Suprapubic skin (tissue), 4 donors: ENCODE results near the gene SVOP. TPM values are rescaled to one million over a fixed set of nuclear protein-coding genes. Genes with fewer than 3 reads are reported as not detected.
"Not testable (repeated sequence)": the region's sequence is repeated elsewhere in the genome, so short reads cannot be mapped to it uniquely, and the experiment has no call there.

Experiments
- DNase-seq, 2 donors: peaks; one replicate each; pipeline ENCODE4 v3.0.0-alpha.2; 2019; ENCODE audit warnings: low spot score in 2 of 2
- H3K27ac ChIP-seq: fragments of 200-600 bp; sonication (generic); one replicate; pipeline ENCODE4 v1.5.1; 2019
- H3K27me3 ChIP-seq: fragments of 200-600 bp; sonication (generic); one replicate; pipeline ENCODE4 v1.5.1; 2019
- H3K36me3 ChIP-seq: fragments of 200-600 bp; sonication (generic); one replicate; pipeline ENCODE4 v1.5.1; 2019
- H3K4me1 ChIP-seq: fragments of 200-600 bp; sonication (generic); one replicate; pipeline ENCODE4 v1.5.1; 2019
- H3K4me3 ChIP-seq: fragments of 200-600 bp; sonication (generic); one replicate; pipeline ENCODE4 v1.5.1; 2019; ENCODE audit warnings: mild to moderate bottlenecking
- H3K9me3 ChIP-seq: fragments of 200-600 bp; sonication (generic); one replicate; pipeline ENCODE4 v1.5.1; 2019
- EP300 ChIP-seq: sonication (generic); formaldehyde crosslinking; IDR thresholded peaks from one replicate; pipeline ENCODE4 v1.6.1; 2017; ENCODE audit warnings: antibody characterized with exemption
- POLR2A ChIP-seq, 2 donors: fragments of 450-650 bp; IDR thresholded peaks; one replicate each; pipeline ENCODE4 v1.6.1; 2017; ENCODE audit warnings: antibody characterized with exemption in 2 of 2, mild to moderate bottlenecking in 2 of 2, moderate library complexity in 2 of 2
- POLR2AphosphoS5 ChIP-seq, 3 donors: sonication (generic); formaldehyde crosslinking; IDR thresholded peaks; one replicate each; pipeline ENCODE4 v1.6.1; 2017; ENCODE audit warnings: antibody characterized with exemption in 3 of 3
- WGBS: methylation state at CpG from one replicate; pipeline ENCODE4 v1.1.5; 2018; 5-methylcytosine and 5-hydroxymethylcytosine counted together
- total RNA-seq, 4 donors: library from RNA; depleted of rRNA; stranded (reverse); fragments of >200 nt; gene quantifications; one replicate each; pipeline ENCODE4 v1.1.0, GENCODE V29; 2016
- TF ChIP-seq, protein P1 (sequence below), 2 donors: fragments of 200-600 bp in 1 of 2; fragments of 450-650 bp in 1 of 2; sonication (generic) in 1 of 2; IDR thresholded peaks; one replicate each; pipeline ENCODE4 v1.5.1; 2016 to 2019; ENCODE audit warnings: antibody characterized with exemption in 2 of 2, mild to moderate bottlenecking in 1 of 2, moderate library complexity in 1 of 2

Gene SVOP
- total RNA-seq, 4 donors from 2014 or later: not detected

DNA sequence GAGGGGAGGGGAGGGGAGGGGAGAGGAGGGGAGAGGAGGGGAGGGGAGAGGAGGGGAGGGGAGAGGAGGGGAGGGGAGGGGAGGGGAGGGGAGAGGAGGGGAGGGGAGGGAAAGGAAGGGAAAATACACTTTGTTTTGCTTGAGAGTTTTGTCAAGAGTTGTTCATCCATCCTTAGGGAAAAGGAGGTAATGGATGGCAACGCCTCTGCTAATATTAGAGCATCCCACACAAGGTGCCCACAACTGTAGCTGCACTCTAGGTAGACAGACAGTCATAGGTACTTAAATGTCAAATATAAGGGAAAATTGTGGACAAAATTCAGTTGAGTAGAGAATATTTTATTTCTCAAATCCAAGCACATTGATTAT lies 161.0 kb downstream of the SVOP start:
- DNase-seq: no peak
- 71% methylated on average over 1 of the region's 1 CpG for WGBS
- Histone ChIP-seq H3K36me3 (no peaks in the 10 kb centered on the region), H3K4me3 (no peak overlapping the region), H3K9me3 (no peaks in the 10 kb centered on the region), H3K27ac (no peak overlapping the region), H3K4me1 (peaks cover 34% of the 10 kb centered on the region), H3K27me3 (no peaks in the 10 kb centered on the region)
- TF ChIP-seq, protein P1, sequence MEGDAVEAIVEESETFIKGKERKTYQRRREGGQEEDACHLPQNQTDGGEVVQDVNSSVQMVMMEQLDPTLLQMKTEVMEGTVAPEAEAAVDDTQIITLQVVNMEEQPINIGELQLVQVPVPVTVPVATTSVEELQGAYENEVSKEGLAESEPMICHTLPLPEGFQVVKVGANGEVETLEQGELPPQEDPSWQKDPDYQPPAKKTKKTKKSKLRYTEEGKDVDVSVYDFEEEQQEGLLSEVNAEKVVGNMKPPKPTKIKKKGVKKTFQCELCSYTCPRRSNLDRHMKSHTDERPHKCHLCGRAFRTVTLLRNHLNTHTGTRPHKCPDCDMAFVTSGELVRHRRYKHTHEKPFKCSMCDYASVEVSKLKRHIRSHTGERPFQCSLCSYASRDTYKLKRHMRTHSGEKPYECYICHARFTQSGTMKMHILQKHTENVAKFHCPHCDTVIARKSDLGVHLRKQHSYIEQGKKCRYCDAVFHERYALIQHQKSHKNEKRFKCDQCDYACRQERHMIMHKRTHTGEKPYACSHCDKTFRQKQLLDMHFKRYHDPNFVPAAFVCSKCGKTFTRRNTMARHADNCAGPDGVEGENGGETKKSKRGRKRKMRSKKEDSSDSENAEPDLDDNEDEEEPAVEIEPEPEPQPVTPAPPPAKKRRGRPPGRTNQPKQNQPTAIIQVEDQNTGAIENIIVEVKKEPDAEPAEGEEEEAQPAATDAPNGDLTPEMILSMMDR (IDR thresholded peaks at IDR 0.05): no peak
- no peak for TF ChIP-seq EP300

DNA sequence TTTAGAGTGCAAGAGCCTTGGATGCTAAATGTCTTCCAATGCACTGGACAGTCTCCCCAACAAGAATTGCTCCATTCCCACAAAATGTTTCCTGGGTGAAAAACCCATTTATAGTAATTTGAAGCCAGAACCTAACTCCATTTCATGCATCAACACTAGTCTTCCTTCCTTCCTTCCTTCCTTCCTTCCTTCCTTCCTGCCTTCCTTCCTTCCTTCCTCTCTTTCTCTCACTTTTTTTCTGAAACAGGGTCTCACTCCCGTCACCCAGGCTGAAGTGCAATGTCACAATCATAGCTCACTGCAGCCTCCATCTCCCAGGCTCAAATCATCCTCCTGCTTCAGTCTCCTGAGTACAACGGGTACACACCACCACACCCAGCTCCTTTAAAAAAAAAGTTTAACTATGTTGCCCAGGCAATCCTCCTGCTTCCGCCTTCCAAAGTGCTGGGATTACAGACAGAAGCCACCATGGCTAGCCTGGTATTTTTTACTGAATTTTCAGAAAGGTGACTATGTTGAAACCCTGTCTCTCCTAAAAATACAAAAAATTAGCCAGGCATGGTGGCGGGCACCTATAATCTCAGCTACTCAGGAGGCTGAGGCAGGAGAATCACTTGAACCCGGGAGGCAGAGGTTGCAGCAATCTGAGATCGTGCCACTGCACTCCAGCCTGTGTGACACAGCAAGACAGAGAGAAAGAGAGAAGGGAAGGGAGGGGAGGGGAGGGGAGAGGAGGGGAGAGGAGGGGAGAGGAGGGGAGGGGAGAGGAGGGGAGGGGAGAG lies 161.5 kb downstream of the SVOP start:
- H3K27ac ChIP-seq, H3K27me3 ChIP-seq, DNase-seq, H3K9me3 ChIP-seq, H3K4me3 ChIP-seq, H3K36me3 ChIP-seq: not testable (repeated sequence)
- 48% methylated on average over 6 of the region's 6 CpGs for WGBS
- peaks cover 40% of the 10 kb centered on the region for H3K4me1 ChIP-seq

DNA sequence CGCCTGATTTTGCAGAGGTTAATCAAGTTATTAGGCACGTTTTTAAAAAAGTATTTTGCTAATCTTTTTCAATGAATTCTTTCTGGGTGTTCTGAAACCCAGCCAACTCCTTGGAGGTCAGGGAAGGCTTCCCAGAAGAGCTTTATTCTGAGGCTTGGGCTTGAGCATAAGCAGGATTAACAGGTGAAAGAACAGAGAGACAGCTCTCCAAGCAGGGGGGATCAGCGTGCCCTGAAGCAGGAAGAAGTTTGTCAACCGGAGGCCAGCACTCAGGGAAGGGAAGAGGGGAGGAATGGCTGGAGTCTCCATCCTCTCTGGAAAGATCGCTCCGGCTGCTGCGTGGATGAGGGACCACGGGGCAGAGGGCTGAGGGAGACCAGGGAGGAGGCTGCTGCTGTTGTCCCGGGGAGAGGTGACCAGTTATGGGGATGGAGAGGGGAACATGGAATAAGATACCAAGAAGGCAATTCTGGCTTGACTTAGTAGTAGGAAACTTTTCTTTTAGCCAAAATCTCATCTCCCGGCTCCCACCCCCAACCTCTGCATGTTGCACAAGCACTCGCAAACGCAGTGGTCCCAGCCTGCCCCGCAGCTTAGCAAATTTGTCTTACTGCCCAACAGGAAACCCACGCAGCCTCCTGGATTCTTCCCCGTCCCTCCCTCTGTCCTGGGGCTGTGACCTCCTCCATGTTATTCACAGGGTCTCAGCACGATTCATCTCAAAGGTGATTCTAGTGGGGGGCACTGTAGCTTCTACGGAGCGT lies 162.4 kb downstream of the SVOP start:
- WGBS: 11% methylated on average over 18 of the region's 18 CpGs
- TF ChIP-seq POLR2AphosphoS5 (IDR thresholded peaks at IDR 0.05) (no peak), EP300 (no peak), POLR2A (IDR thresholded peaks at IDR 0.05) (no peak)
- TF ChIP-seq, protein P1 (IDR thresholded peaks at IDR 0.05): no peak
- Histone ChIP-seq H3K4me3 (peak overlapping the region; percentile 63), H3K27me3 (no peaks in the 10 kb centered on the region), H3K36me3 (no peaks in the 10 kb centered on the region), H3K4me1 (peaks cover 47% of the 10 kb centered on the region), H3K9me3 (no peaks in the 10 kb centered on the region), H3K27ac (peak overlapping the region; percentile 86)
- DNase-seq: peak; percentile 77 to 83

Other genes starting within 250 kb of the SVOP start
- gene SSH1, start 163.5 kb downstream of the SVOP start, total RNA-seq: 10 to 100 TPM; 11.2 to 26.0 (median 15.8) TPM
- gene DAO, start 141.0 kb downstream of the SVOP start, total RNA-seq: not detected
- 10 to 100 TPM; 22.8 to 43.9 (median 26.0) TPM for gene USP30, start 31.5 kb upstream of the SVOP start, total RNA-seq
- 10 to 100 TPM; 18.8 to 36.0 (median 22.1) TPM for gene ALKBH2, start 72.4 kb upstream of the SVOP start, total RNA-seq
- 10 to 100 TPM; 17.9 to 43.9 (median 40.0) TPM for gene UNG, start 76.5 kb upstream of the SVOP start, total RNA-seq
- gene ACACB, start 95.5 kb upstream of the SVOP start, total RNA-seq: 10 to 100 TPM; 19.2 to 90.8 (median 56.9) TPM